H9 (cell line): Measurements from ENCODE around the gene GTPBP6. TPM values are rescaled to one million over a fixed set of nuclear protein-coding genes. Genes with fewer than 3 reads are reported as not detected.

Experiments used
- DNase-seq: peaks from one replicate; pipeline ENCODE4 v3.0.0-alpha.2; 2017
- H2AFZ ChIP-seq: one replicate; pipeline ENCODE4 v1.6.1; 2013; ENCODE audit warnings: mild to moderate bottlenecking, low read length, control low read depth, moderate library complexity
- H2AK5ac ChIP-seq: 2 replicates; pipeline ENCODE4 v1.6.1; 2013; ENCODE audit warnings: low read length, control low read depth, mixed read lengths; ENCODE audit not compliant: insufficient read length
- H2BK120ac ChIP-seq: one replicate; pipeline ENCODE4 v1.6.1; 2013; ENCODE audit warnings: low read depth, mild to moderate bottlenecking, low read length, control low read depth, inconsistent platforms; ENCODE audit not compliant: poor library complexity, severe bottlenecking
- H2BK12ac ChIP-seq: 2 replicates; pipeline ENCODE4 v1.6.1; 2013; ENCODE audit warnings: low read length, control low read depth, mixed read lengths, low read depth; ENCODE audit not compliant: insufficient read length
- H2BK15ac ChIP-seq: 2 replicates; pipeline ENCODE4 v1.6.1; 2013; ENCODE audit warnings: low read depth, low read length, control low read depth
- H2BK20ac ChIP-seq: one replicate; pipeline ENCODE4 v1.6.1; 2013; ENCODE audit warnings: low read depth, mild to moderate bottlenecking, low read length, control low read depth, inconsistent platforms; ENCODE audit not compliant: poor library complexity, severe bottlenecking
- H2BK5ac ChIP-seq: 2 replicates; pipeline ENCODE4 v1.6.1; 2013; ENCODE audit warnings: low read length, control low read depth, mixed read lengths; ENCODE audit not compliant: insufficient read length
- H3K14ac ChIP-seq: 2 replicates; pipeline ENCODE4 v1.6.1; 2013; ENCODE audit warnings: low read length, control low read depth; ENCODE audit not compliant: insufficient read depth
- H3K18ac ChIP-seq: 2 replicates; pipeline ENCODE4 v1.6.1; 2013; ENCODE audit warnings: low read depth, mild to moderate bottlenecking, mixed read lengths, low read length, control low read depth; ENCODE audit not compliant: insufficient read length
- H3K23ac ChIP-seq: 2 replicates; pipeline ENCODE4 v1.6.1; 2013; ENCODE audit warnings: low read length, control low read depth, mixed read lengths, low read depth; ENCODE audit not compliant: insufficient read length
- H3K23me2 ChIP-seq: 2 replicates; pipeline ENCODE4 v1.6.1; 2013; ENCODE audit warnings: low read depth, mild to moderate bottlenecking, mixed read lengths, low read length, control low read depth; ENCODE audit not compliant: insufficient read length, poor library complexity, severe bottlenecking
- H3K27ac ChIP-seq: 2 replicates; pipeline ENCODE4 v1.5.1; 2013; ENCODE audit warnings: low read length, control low read depth, mixed read lengths, low read depth; ENCODE audit not compliant: insufficient read length
- H3K27me3 ChIP-seq: 2 replicates; pipeline ENCODE4 v1.6.1; 2013; ENCODE audit warnings: low read length, control low read depth, inconsistent platforms; ENCODE audit not compliant: insufficient read depth
- H3K4ac ChIP-seq: 2 replicates; pipeline ENCODE4 v1.6.1; 2013; ENCODE audit warnings: low read depth, mild to moderate bottlenecking, control low read depth, inconsistent platforms, low read length, moderate library complexity
- H3K4me1 ChIP-seq: 2 replicates; pipeline ENCODE4 v1.6.1; 2013; ENCODE audit warnings: low read length, control low read depth, inconsistent platforms; ENCODE audit not compliant: insufficient read depth
- H3K4me2 ChIP-seq: 2 replicates; pipeline ENCODE4 v1.6.1; 2013; ENCODE audit warnings: low read length, control low read depth, mixed read lengths; ENCODE audit not compliant: insufficient read length, insufficient read depth
- H3K56ac ChIP-seq: 2 replicates; pipeline ENCODE4 v1.6.1; 2013; ENCODE audit warnings: low read depth, mild to moderate bottlenecking, mixed read lengths, low read length, control low read depth; ENCODE audit not compliant: insufficient read length
- H3K79me1 ChIP-seq: 2 replicates; pipeline ENCODE4 v1.6.1; 2013; ENCODE audit warnings: low read depth, mild to moderate bottlenecking, moderate library complexity, low read length, control low read depth, inconsistent platforms; ENCODE audit not compliant: insufficient read depth, poor library complexity, severe bottlenecking
- H3K79me2 ChIP-seq: 2 replicates; pipeline ENCODE4 v1.6.1; 2013; ENCODE audit warnings: low read length, control low read depth, inconsistent platforms; ENCODE audit not compliant: insufficient read depth
- H3K9ac ChIP-seq: 2 replicates; pipeline ENCODE4 v1.6.1; 2013; ENCODE audit warnings: low read length, control low read depth, mixed read lengths; ENCODE audit not compliant: insufficient read length; ENCODE audit errors: extremely low read depth
- H3K9me3 ChIP-seq: one replicate; pipeline ENCODE4 v1.6.1; 2013; ENCODE audit warnings: low read depth, low read length, inconsistent platforms; ENCODE audit not compliant: control insufficient read depth
- H3T11ph ChIP-seq: one replicate; pipeline ENCODE4 v1.6.1; 2013; ENCODE audit warnings: mild to moderate bottlenecking, low read length, control low read depth, inconsistent platforms
- H4K20me1 ChIP-seq: one replicate; pipeline ENCODE4 v1.6.1; 2013; ENCODE audit not compliant: control insufficient read depth, insufficient read length, insufficient read depth
- H4K5ac ChIP-seq: 2 replicates; pipeline ENCODE4 v1.6.1; 2013; ENCODE audit warnings: low read depth, mild to moderate bottlenecking, mixed read lengths, low read length, control low read depth; ENCODE audit not compliant: insufficient read length
- H4K8ac ChIP-seq: replicated peaks from 2 replicates; pipeline ENCODE4 v1.6.1; 2013; ENCODE audit warnings: low read length, control low read depth, mixed read lengths, low read depth; ENCODE audit not compliant: insufficient read length
- H4K91ac ChIP-seq: 2 replicates; pipeline ENCODE4 v1.6.1; 2013; ENCODE audit warnings: low read depth, mild to moderate bottlenecking, moderate library complexity, mixed read lengths, low read length, control low read depth; ENCODE audit not compliant: insufficient read length
- H3K27ac Mint-ChIP-seq, 3 experiments: 2 replicates in 2 of 3; 3 replicates in 1 of 3; pipeline ENCODE4 v1.8.0; 2020 to 2021; ENCODE audit warnings: mixed read lengths in 3 of 3, mild to moderate bottlenecking in 1 of 3, moderate library complexity in 1 of 3
- H3K27me3 Mint-ChIP-seq: 2 replicates; pipeline ENCODE4 v1.8.0; 2021; ENCODE audit warnings: low read depth, mild to moderate bottlenecking, moderate library complexity, mixed read lengths
- H3K36me3 Mint-ChIP-seq, 3 experiments: 2 replicates in 2 of 3; 3 replicates in 1 of 3; pipeline ENCODE4 v1.8.0; 2020 to 2021; ENCODE audit warnings: low read depth in 3 of 3, mixed read lengths in 3 of 3; ENCODE audit not compliant: insufficient read depth in 1 of 3
- H3K4me1 Mint-ChIP-seq, 2 experiments: 2 replicates each; pipeline ENCODE4 v1.8.0; 2020; ENCODE audit warnings: mixed read lengths in 2 of 2
- H3K4me3 Mint-ChIP-seq, 2 experiments: 2 replicates in 1 of 2; 3 replicates in 1 of 2; pipeline ENCODE4 v1.8.0; 2020 to 2021; ENCODE audit warnings: mild to moderate bottlenecking in 2 of 2, mixed read lengths in 2 of 2, moderate library complexity in 1 of 2
- H3K9me3 Mint-ChIP-seq, 2 experiments: 2 replicates in 1 of 2; 3 replicates in 1 of 2; pipeline ENCODE4 v1.8.0; 2020; ENCODE audit warnings: mild to moderate bottlenecking in 2 of 2, mixed read lengths in 2 of 2, moderate library complexity in 1 of 2
- WGBS: extraction: QIAGEN DNeasy Blood & Tissue Kit; methylation state at CpG from one replicate; pipeline ENCODE4 v1.1.7; 2013; ENCODE audit warnings: missing lambda C conversion rate, low lambda C conversion rate, mixed read lengths; ENCODE audit not compliant: insufficient read length; ENCODE audit errors: extremely low coverage; 5-methylcytosine and 5-hydroxymethylcytosine counted together
- total RNA-seq: library from RNA; stranded (reverse); gene quantifications from 2 replicates; pipeline ENCODE4 v1.2.1, GENCODE V29; 2021
- TF ChIP-seq, protein P1 (sequence below): fragments of 200-600 bp; sonication (generic); conservative IDR thresholded peaks from 3 replicates; pipeline ENCODE4 v1.8.0; 2021; ENCODE audit warnings: antibody characterized with exemption, mild to moderate bottlenecking

The GTPBP6 gene
- total RNA-seq, 1 experiment from 2014 or later: 64.0 TPM

DNA sequence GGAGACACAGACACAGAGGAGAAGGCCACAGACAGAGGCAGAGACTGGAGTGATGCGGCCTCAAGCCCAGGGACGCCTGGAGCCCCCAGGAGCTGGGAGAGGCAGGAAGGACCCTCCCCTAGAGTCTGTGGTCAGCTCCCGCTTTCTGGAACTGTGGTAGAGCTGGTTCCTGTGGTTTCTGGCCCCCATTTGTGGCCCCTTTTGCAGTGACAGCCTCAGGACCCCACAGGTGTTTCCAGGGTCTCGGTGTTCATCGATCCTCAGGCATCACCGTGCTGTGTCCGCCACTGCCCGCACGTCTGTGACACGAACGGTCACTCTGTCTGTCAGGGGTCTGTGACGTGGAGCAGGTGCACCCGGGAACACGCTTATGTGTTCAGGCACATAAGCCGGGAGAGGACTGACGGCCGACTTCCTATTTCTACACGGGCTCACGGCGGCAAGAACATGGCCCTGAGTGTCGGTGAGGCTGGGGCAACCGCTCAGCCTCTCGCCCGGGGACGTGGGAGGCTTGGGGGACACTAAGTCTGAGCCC is 7.9 kb downstream of the GTPBP6 start:
- Histone ChIP-seq H2BK120ac (no peak overlapping the region), H3K23ac (no peak overlapping the region), H2BK15ac (no peak overlapping the region), H2BK12ac (no peak overlapping the region), H3K4ac (no peak overlapping the region), H4K5ac (no peak overlapping the region), H3K56ac (no peak overlapping the region), H3K14ac (no peak overlapping the region), H3K9ac (no peak overlapping the region), H2AK5ac (no peak overlapping the region), H3K9me3 (no peaks in the 10 kb centered on the region), H2AFZ (no peak overlapping the region), H3K79me1 (no peaks in the 10 kb centered on the region), H3K4me2 (no peak overlapping the region), H3K18ac (no peak overlapping the region), H2BK20ac (no peak overlapping the region), H3K79me2 (no peaks in the 10 kb centered on the region), H4K20me1 (no peaks in the 10 kb centered on the region), H3K27ac (no peak overlapping the region), H2BK5ac (no peak overlapping the region), H4K91ac (no peak overlapping the region), H3K27me3 (no peaks in the 10 kb centered on the region), H3K4me1 (no peaks in the 10 kb centered on the region), H3T11ph (no peak overlapping the region), H4K8ac (no peak overlapping the region), H3K23me2 (no peaks in the 10 kb centered on the region)
- no peak for DNase-seq
- Mint-ChIP-seq H3K27ac (no peak overlapping the region; a peak in 1 of 7 replicates), H3K36me3 (peaks cover 36 to 78% (median 73%) of the 10 kb centered on the region in 3 experiments), H3K27me3 (no peaks in the 10 kb centered on the region), H3K9me3 (no peaks in the 10 kb centered on the region), H3K4me3 (no peak overlapping the region), H3K4me1 (no peaks in the 10 kb centered on the region)
- TF ChIP-seq, protein P1, sequence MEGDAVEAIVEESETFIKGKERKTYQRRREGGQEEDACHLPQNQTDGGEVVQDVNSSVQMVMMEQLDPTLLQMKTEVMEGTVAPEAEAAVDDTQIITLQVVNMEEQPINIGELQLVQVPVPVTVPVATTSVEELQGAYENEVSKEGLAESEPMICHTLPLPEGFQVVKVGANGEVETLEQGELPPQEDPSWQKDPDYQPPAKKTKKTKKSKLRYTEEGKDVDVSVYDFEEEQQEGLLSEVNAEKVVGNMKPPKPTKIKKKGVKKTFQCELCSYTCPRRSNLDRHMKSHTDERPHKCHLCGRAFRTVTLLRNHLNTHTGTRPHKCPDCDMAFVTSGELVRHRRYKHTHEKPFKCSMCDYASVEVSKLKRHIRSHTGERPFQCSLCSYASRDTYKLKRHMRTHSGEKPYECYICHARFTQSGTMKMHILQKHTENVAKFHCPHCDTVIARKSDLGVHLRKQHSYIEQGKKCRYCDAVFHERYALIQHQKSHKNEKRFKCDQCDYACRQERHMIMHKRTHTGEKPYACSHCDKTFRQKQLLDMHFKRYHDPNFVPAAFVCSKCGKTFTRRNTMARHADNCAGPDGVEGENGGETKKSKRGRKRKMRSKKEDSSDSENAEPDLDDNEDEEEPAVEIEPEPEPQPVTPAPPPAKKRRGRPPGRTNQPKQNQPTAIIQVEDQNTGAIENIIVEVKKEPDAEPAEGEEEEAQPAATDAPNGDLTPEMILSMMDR: no peak
- WGBS: no CpG with 5 or more reads among the region's 25 CpGs
